BJ (cell line): ENCODE results near the gene BTBD6. TPM values are rescaled to one million over a fixed set of nuclear protein-coding genes. Genes with fewer than 3 reads are reported as not detected.

ENCODE experiments used
- CTCF ChIA-PET: fragments of 350-600 bp; formaldehyde crosslinking; extraction: SDS; loops from one replicate; lab custom pipeline; 2021; ENCODE audit warnings: antibody characterized with exemption, inconsistent platforms; lab: Yijun Ruan, JAX
- POLR2A ChIA-PET: fragments of 300-600 bp; sonication (Branson Sonifier 250); formaldehyde crosslinking; extraction: SDS; loops from one replicate; lab custom pipeline; 2021; ENCODE audit warnings: antibody characterized with exemption; lab: Charles Lee
- DNase-seq: peaks from one replicate; pipeline ENCODE4 v3.0.0-alpha.2; 2011; ENCODE audit warnings: low read depth
- H3K27me3 ChIP-seq: 2 replicates; pipeline ENCODE4 v1.6.0; 2011; ENCODE audit warnings: low read length; ENCODE audit not compliant: control insufficient read depth, insufficient read depth
- H3K36me3 ChIP-seq: 2 replicates; pipeline ENCODE4 v1.5.1; 2011; ENCODE audit warnings: low read length; ENCODE audit not compliant: control insufficient read depth, insufficient read depth
- H3K4me3 ChIP-seq: 2 replicates; pipeline ENCODE4 v1.5.1; 2011; ENCODE audit warnings: low read depth, mild to moderate bottlenecking, control low read depth, low read length
- polyA plus RNA-seq: library from polyadenylated mRNA; depleted of rRNA; stranded (reverse); fragments of >200 nt; gene quantifications from 2 replicates; pipeline ENCODE4 v1.2.3, GENCODE V29; 2011
- TF ChIP-seq, protein P1 (sequence below): IDR thresholded peaks from 2 replicates; pipeline ENCODE4 v1.5.1; 2011; ENCODE audit warnings: low read depth, mild to moderate bottlenecking, control low read depth, inconsistent platforms, low read length, moderate library complexity; ENCODE audit not compliant: insufficient read depth

BTBD6 gene
- polyA plus RNA-seq, 1 experiment = 41.9 TPM

DNA sequence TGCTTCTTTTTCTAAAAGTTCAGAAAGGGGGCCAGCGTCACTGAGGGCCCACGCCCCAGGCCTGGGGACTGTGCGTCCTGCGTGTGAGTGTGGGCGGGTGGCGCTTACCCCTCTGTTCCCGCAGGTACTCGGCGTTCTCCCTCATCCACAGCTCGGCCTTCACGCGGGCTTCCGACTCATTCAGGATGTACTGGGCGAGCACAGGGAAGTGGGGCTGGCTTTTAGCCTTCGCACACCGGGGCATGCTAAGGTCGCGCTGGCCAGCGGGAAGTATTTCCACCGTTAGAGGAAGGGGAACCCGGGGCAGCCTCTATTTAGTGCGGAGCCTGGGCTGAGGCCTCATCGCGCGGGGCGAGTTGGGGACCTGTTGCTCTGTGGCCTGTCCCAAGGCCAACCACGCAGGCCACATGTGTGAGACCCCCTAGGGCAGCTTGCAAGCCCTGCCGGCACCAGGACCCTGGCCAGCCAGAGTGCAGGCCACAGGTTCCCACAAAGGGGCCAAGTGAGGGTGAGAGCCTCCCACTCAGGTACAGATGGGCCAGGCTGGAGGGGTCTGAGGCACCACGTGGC lies 29.2 kb upstream of the BTBD6 start:
- TF ChIP-seq, protein P1, sequence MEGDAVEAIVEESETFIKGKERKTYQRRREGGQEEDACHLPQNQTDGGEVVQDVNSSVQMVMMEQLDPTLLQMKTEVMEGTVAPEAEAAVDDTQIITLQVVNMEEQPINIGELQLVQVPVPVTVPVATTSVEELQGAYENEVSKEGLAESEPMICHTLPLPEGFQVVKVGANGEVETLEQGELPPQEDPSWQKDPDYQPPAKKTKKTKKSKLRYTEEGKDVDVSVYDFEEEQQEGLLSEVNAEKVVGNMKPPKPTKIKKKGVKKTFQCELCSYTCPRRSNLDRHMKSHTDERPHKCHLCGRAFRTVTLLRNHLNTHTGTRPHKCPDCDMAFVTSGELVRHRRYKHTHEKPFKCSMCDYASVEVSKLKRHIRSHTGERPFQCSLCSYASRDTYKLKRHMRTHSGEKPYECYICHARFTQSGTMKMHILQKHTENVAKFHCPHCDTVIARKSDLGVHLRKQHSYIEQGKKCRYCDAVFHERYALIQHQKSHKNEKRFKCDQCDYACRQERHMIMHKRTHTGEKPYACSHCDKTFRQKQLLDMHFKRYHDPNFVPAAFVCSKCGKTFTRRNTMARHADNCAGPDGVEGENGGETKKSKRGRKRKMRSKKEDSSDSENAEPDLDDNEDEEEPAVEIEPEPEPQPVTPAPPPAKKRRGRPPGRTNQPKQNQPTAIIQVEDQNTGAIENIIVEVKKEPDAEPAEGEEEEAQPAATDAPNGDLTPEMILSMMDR = no peak
- Histone ChIP-seq H3K4me3 (no peak overlapping the region), H3K36me3 (peaks cover 34% of the 10 kb centered on the region), H3K27me3 (no peaks in the 10 kb centered on the region)
- ChIA-PET POLR2A (no interaction called here), CTCF (interaction anchor here (0.6 to 1.2 kb wide), 2 partner anchors 14 to 63 kb away, joined by 3 to 4 read pairs; no protein-coding TSS in a partner anchor)
- DNase-seq = no peak

GRCh38 chr14:105219753-105220152 lies 28.6 kb upstream of the BTBD6 start:
- CTCF ChIA-PET = no interaction called here
- no peak for DNase-seq
- no peaks in the 10 kb centered on the region for H3K27me3 ChIP-seq
- peaks cover 32% of the 10 kb centered on the region for H3K36me3 ChIP-seq
- TF ChIP-seq, protein P1 = no peak
- no peak overlapping the region for H3K4me3 ChIP-seq
- POLR2A ChIA-PET = no interaction called here

DNA sequence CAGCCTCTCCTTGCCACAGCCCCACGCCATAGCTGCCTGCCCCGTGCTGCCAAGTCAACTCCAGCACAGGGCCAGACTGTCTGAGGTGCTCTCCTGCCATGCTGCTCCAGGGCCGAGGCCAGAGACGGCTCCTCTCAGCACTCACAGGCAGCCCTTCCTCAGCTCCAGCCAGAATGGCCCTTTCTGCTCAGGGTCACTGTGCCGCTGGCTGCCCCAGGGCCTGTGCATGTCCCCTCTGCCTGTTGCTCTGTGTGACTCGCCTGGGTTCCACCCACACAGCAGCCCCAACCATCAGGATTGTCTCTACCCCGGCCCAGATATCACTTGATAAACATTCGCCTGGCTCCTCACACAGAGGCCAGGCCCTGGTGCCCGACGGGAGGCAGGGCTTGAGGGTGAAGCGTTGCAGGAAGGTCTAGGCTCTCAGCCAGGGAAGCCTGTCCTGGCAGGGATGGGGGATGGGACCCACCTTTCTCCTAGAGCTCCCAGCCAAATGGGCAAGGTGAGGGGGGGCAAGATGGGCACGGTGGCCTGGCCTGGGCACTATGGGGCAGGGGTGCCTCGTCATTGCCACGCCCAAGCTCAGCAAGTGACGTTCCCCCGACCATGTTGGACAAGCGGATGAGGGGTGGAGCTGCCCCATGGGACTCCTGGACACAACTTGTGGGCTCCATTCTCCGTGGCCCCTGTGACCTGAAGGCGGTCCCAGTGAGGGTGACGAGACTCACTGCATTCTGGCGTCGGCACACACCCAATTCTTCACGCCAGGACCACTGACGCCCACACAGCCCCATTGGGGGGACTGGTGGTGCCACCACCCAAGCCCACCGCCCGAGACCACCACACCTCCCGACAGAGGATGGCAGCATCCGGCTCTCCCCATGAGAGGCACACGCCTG lies 27.4 kb upstream of the BTBD6 start:
- CTCF ChIA-PET = no interaction called here
- H3K4me3 ChIP-seq = no peak overlapping the region
- DNase-seq = no peak
- POLR2A ChIA-PET = no interaction called here
- TF ChIP-seq, protein P1 = no peak
- H3K36me3 ChIP-seq = peaks cover 32% of the 10 kb centered on the region
- no peaks in the 10 kb centered on the region for H3K27me3 ChIP-seq

DNA sequence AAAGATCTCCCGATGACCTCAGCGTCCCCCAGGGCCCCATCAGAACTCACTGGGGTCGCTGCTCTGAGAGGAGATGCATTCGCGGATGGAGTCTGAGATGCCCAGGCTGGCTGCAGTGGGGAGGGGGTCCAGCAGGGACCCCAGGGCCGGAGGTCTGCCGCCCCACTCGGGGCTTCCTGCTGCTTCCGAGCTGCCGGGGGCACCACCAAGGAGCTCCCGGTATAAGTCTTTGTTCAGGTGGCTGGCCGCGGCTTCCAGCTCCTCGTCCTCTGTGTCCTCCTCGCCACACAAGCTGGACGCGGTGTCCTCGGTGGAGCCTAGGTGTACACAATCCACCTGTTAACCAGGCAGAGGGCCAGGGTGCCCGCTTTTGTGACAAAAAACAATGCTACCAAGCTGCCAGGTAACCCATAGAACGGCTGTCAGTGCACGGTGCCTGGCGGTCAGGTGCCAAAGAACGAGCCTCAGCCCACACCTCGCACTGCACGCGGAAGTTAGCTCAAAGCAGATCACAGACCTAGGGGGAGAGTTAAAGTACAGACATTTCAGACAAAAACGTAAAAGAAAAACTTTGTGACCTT lies 26.6 kb upstream of the BTBD6 start:
- POLR2A ChIA-PET = no interaction called here

More for the DNA sequence above, 26.6 kb upstream of the BTBD6 start:
- TF ChIP-seq, protein P1 = no peak
- H3K4me3 ChIP-seq = no peak overlapping the region
- CTCF ChIA-PET = interaction anchor here (1.0 kb wide), 1 partner anchor 19 kb away, joined by 3 read pairs; no protein-coding TSS in a partner anchor
- H3K27me3 ChIP-seq = no peaks in the 10 kb centered on the region
- no peak for DNase-seq
- peaks cover 33% of the 10 kb centered on the region for H3K36me3 ChIP-seq
